ENCODE measurements around the gene REXO1. TPM values are rescaled to one million over a fixed set of nuclear protein-coding genes. Genes with fewer than 3 reads are reported as not detected.

Gene REXO1
- total and polyA plus RNA-seq, 9 of the 15 experiments (the other 6 are each of a cell fraction or from before 2014, with no cell fraction given): 0.04 to 63.3 (median 15.8) TPM

DNA sequence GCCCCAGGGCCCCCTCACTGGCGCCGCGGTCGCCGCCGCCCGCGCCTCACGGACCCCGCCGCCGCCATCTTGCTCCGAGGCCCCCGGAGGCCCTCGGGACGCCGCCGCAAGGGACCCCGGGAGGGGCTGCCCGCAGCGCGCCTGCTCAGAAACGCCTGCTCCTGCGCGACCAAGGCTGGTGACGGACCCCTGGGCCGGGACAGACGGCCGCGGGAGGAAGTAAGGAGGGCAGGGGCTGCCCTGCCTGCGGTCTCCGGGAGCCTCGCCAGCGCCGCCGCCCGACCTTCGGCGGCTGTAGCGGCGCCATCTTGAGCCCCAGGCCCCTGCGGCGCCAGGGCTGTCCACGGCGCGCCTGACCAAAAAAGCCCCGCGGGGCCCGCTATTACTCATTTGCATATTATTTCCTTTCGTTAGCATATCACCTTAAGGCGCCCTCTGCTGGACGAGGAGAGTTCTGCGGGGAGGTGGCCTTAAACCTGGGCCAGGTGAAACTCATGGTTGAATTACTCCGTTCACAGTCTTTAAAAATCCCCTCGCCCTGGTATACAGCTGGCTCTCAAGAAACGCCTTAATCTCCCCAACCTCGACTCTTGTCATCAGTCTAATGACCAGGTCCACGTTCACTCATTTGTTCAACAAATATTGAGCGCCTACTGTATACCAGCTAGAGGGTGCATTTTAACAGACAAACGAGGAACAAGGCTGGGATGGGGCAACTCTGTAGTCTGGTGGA, at the start of gene REXO1 (continued):
- TF ChIP-seq, protein P1, sequence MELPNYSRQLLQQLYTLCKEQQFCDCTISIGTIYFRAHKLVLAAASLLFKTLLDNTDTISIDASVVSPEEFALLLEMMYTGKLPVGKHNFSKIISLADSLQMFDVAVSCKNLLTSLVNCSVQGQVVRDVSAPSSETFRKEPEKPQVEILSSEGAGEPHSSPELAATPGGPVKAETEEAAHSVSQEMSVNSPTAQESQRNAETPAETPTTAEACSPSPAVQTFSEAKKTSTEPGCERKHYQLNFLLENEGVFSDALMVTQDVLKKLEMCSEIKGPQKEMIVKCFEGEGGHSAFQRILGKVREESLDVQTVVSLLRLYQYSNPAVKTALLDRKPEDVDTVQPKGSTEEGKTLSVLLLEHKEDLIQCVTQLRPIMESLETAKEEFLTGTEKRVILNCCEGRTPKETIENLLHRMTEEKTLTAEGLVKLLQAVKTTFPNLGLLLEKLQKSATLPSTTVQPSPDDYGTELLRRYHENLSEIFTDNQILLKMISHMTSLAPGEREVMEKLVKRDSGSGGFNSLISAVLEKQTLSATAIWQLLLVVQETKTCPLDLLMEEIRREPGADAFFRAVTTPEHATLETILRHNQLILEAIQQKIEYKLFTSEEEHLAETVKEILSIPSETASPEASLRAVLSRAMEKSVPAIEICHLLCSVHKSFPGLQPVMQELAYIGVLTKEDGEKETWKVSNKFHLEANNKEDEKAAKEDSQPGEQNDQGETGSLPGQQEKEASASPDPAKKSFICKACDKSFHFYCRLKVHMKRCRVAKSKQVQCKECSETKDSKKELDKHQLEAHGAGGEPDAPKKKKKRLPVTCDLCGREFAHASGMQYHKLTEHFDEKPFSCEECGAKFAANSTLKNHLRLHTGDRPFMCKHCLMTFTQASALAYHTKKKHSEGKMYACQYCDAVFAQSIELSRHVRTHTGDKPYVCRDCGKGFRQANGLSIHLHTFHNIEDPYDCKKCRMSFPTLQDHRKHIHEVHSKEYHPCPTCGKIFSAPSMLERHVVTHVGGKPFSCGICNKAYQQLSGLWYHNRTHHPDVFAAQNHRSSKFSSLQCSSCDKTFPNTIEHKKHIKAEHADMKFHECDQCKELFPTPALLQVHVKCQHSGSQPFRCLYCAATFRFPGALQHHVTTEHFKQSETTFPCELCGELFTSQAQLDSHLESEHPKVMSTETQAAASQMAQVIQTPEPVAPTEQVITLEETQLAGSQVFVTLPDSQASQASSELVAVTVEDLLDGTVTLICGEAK (IDR thresholded peaks at IDR 0.05): no peak
- TF ChIP-seq, protein P1 (CRISPR knock-in tag; IDR thresholded peaks at IDR 0.05): no peak
- TF ChIP-seq ZBTB7A (IDR thresholded peaks at IDR 0.05; ENCODE audit: borderline replicate concordance, control insufficient read depth, low read depth, low read length) (peak; percentile 47; the same call in 1 of the 2 replicates), HSF4 (CRISPR knock-in tag; IDR thresholded peaks at IDR 0.05; ENCODE audit: borderline replicate concordance) (no peak), KLF16 (IDR thresholded peaks at IDR 0.05) (0 out of 2 replicates have a peak, but pooled peaks have one; percentile 9), ZNF3 (CRISPR knock-in tag; IDR thresholded peaks at IDR 0.05) (no peak), MIER1 (IDR thresholded peaks at IDR 0.05; ENCODE audit: low read depth) (no peak), IRF2 (CRISPR knock-in tag; IDR thresholded peaks at IDR 0.05) (no peak), POLR2A (conservative IDR thresholded peaks at IDR 0.05) (peak; percentile 74), U2AF2 (optimal IDR thresholded peaks at IDR 0.05; ENCODE audit: low read depth, low read length) (no peak), RBM14 (IDR thresholded peaks at IDR 0.05; ENCODE audit: borderline replicate concordance, insufficient read depth, low read depth, low read length) (no peak), ELF4 (CRISPR knock-in tag; IDR thresholded peaks at IDR 0.05) (no peak), GABPB2 (CRISPR knock-in tag; conservative IDR thresholded peaks at IDR 0.05) (no peak), ZNF717 (CRISPR knock-in tag; IDR thresholded peaks at IDR 0.05) (no peak), TRIM28 (IDR thresholded peaks at IDR 0.05) (no peak), ZNF239 (CRISPR knock-in tag; IDR thresholded peaks at IDR 0.05) (no peak; the same call in 1 of the 2 replicates), ZNF75A (CRISPR knock-in tag; IDR thresholded peaks at IDR 0.05) (no peak), ZNF41 (CRISPR knock-in tag; conservative IDR thresholded peaks at IDR 0.05) (no peak), CAMTA2 (CRISPR knock-in tag; conservative IDR thresholded peaks at IDR 0.05) (no peak)
- TF ChIP-seq, protein P2, sequence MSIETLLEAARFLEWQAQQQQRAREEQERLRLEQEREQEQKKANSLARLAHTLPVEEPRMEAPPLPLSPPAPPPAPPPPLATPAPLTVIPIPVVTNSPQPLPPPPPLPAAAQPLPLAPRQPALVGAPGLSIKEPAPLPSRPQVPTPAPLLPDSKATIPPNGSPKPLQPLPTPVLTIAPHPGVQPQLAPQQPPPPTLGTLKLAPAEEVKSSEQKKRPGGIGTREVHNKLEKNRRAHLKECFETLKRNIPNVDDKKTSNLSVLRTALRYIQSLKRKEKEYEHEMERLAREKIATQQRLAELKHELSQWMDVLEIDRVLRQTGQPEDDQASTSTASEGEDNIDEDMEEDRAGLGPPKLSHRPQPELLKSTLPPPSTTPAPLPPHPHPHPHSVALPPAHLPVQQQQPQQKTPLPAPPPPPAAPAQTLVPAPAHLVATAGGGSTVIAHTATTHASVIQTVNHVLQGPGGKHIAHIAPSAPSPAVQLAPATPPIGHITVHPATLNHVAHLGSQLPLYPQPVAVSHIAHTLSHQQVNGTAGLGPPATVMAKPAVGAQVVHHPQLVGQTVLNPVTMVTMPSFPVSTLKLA (conservative IDR thresholded peaks at IDR 0.05): peak; percentile 38 to 58; a peak in 3 of 4 replicates

Measured in K562 (cell line).